Activated CD4-positive, CD25-positive, alpha-beta regulatory T cell treated with anti-CD3 and anti-CD28 coated beads, Interleukin-2, amount 50 U/mL, for 72 hours (primary cell): ENCODE measurements around the gene SH3PXD2A.
"Not testable (repeated sequence)": the region's sequence is repeated elsewhere in the genome, so short reads cannot be mapped to it uniquely, and the experiment has no call there.

ENCODE experiments used
- DNase-seq: peaks from one replicate; pipeline ENCODE4 v3.0.0; 2021

The SH3PXD2A gene

DNA sequence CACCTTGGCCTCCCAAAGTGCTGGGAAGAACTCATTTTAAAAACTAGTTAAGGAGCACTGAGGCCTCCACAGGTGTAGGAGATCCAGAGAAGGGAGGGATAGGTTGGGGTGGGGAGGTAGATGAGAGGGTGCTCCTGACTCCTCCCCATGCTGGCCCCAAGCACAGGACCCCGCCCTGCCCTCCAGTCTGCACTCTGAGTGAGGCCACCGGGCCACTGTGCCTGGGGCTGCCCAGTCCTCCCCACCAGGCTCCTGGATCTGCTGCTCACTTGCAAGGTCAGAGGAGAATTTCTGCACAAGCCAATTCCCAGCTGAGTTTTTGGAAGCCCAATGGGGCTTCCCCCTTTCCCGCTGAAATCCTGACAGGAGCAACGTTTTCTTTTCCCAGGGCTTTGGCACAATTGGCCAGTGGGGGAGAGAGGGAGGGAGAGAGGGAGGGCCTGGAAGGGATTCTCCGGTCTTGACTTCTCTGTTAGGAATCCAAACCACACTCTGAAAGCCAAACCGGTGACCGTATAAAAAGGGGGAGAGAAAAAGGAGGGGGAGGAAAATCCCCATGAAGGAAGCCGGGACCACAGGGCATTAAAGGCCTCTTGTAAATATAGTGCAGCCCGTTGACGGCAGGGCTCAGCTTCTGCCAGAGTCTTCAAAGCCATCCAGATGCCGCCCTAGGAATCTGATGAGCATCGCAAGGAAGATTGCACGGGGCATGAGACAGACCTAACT lies 116.2 kb downstream of the SH3PXD2A start:
- no peak for DNase-seq

- DNase-seq = no peak
These were observed 117.5 kb downstream of the SH3PXD2A start for GRCh38 chr10:103737735-103738367.

- no peak for DNase-seq
These were observed 118.6 kb downstream of the SH3PXD2A start for GRCh38 chr10:103736763-103737162.

DNA sequence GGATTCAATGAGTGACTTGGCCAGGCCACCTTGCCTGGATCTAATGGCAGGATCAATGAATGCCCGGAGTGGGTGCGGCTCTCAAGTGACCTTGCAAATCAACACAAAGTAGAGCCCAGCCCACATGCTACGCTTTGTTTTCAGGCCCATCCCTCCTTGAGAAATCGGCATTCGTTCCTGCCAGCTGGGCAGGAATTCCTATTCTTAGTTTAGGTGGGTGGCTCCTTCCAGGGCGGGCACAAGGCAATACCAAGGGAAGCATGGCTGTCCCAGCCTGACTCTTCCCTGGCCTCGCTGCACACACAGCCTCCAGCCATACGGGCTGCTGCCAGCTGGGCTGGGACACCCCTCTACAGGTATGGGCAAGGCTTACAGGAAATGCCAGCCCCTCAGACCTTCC lies 119.3 kb downstream of the SH3PXD2A start:
- no peak for DNase-seq

DNA sequence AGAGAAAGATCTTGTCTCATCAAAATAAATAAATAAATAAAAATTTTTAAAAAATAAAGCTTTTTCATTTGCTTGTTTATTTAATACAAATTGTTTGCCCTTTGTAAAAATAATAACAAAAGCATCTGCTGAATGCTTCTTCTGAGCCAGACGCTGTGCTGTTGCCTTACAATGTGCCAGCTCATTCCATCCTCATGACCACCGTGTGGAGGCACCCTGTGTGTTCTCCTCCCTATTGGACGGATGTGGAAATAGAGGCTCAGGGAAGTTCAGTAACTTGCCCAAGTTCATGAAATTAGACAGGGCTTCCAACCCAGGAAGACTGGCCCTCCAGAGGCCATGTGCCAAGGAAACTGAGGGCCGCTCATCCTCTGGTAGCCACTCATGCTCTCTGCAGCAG lies 120.6 kb downstream of the SH3PXD2A start:
- DNase-seq = no peak

GRCh38 chr10:103733045-103733419 lies 122.3 kb downstream of the SH3PXD2A start:
- DNase-seq = no peak

DNA sequence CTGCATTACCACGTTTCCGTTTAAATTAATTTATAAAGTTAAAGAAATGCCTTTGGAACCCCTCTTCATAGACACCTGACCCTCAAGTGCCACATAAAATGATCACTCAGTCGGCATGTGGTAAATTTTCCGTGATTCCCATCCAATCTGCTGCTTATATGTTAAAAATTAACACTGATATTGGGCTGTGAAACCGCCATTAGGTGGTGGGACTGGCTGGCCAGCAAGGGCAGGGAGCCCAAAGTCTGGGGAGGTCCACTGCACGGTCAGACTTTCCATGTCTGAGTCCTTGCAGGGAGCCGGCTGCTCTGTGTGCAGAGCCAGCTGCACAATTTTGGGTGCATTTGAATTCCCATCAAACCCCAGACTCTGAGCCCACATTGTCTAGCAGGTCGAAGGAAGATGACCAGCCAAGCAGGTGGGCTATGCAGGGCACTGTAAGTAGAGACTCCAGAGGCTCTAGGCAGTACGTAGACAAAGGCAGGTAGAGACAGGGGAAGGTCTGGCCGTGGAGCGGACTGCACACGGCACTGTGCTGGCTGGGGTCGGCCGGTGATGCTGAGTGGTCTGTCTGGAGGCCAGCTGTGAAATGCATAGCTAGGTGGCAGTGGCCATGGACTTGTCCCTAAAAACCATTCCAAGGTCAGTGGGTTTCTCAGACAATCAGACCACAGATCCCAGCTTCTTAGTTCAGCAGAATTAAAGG lies 122.9 kb downstream of the SH3PXD2A start:
- no peak for DNase-seq

DNA sequence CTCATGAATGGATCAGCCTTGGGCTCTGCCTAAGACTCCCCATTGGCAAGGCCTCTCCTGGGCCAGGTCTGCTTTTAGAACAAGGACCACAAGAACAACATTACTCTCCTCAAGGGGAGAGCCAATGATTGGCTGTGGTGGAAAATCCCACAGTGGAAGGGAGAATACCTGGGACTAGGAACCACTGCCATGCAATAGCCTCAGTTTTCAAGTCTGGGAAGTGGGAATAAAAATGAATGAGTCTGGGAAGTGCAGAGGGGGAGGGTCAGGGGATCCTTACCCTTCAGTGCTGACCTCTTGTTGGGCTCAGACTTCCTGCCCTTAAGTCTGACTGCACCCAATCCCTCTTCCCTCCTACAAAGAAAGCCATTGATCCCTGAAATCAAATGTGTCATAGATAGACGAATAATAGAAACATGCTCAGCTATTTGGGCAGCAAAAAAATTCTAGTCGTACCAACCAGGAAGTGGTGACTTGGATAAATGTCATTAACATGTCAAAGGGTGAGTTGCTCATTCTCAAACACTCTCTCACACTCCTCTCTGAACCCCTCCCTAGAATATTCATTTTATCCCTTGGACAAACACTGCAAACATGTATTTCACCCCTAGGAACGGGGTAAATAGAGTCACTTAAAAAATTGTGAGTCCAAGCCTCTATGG lies 123.6 kb downstream of the SH3PXD2A start:
- no peak for DNase-seq

DNA sequence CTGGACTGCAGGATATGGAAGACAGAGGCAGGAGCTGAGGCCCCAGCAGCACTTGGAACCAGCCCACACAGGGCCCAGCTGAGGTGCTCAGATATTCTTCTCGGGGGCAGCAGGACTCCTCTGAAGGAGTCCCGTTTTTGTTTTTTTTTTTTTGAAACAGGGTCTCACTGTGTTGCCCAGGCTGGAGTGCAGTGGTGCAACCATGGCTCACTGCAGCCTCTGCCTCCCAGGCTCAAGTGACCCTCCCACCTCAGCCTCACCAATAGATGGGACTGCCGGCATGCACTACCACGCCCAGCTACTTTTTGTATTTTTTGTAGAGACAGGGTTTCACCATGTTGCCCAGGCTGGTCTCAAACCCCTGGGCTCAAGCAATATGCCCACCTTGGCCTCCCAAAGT lies 124.3 kb downstream of the SH3PXD2A start:
- DNase-seq = not testable (repeated sequence)

GRCh38 chr10:103729851-103730250 lies 125.5 kb downstream of the SH3PXD2A start:
- DNase-seq = no peak

- no peak for DNase-seq
These were observed 127.2 kb downstream of the SH3PXD2A start for GRCh38 chr10:103727991-103728689.

GRCh38 chr10:103727546-103727963 lies 127.8 kb downstream of the SH3PXD2A start:
- DNase-seq = no peak

DNA sequence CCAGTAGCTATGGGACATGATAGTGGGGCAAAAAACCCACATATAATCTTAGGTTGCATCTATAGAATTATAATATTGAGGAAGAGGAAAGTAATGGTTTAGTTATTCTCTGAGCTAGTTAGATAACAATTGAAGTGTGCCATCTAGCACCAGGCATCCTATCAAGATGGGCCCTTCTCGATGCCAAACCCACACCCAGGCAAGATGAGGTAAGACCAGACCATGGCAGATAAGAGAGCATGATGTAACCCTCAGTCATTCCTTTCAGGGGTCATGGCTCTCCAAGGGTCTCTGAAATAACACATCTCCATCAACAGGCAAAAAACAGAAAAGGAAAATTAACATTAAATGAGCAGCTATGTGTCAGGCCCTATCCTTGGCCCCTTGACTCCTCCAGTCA lies 128.7 kb downstream of the SH3PXD2A start:
- no peak for DNase-seq

DNA sequence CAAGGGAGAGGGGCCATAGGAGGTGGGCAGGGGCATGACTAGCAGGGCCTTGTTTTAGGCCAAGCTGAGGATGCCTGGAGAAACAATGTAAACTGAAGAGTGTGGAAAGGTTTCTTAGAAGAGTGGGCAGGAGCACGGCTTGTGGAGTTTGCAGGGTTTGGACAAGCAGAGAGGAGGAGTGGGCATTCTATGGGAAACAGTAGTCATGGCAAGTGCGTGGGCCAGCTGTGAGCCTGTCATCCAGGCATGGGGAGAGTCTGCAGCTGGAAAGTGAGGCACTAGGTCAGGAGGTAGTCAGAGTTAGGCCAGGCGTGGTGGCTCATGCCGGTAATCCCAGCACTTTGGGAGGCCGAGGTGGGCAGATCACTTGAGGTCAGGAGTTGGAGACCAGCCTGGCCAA lies 130.1 kb downstream of the SH3PXD2A start:
- no peak for DNase-seq

DNA sequence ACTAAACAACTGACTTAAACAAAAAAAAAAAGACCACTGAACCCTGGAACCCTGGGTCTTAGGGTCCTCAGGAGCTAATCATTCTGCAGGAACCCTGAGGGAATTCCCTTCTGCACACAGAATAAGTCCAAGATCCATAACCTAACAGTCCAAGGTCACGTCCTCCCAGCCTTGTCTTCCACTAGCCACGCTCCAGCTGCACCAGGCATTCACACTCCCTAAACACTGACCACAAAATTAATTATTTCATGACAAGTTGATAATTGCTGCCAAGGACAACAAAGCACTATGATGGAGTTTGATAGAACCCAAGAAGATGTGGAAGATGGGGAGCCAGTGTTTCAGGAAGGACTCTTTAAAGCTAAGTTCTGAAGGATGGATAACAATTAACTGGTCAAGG lies 130.6 kb downstream of the SH3PXD2A start:
- DNase-seq = no peak

DNA sequence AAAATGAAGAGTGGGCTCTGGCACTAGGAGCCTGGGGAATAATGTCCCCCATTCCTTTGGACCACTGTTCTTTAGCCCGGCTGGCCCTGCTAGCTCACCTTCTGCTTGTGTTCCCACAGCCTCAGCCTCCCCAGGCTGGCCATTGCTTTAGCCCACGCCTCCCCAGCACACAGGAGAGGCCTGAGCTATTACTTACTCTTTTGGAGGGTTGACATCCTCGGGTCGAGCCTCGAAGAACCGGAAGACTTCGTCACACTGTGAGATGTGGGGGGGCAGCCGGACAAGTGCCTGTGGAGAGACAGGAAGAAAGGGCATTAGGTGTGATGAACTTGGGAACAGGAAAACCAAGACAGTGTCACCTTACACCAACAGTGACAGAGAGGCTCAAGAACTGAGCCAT lies 131.3 kb downstream of the SH3PXD2A start:
- DNase-seq = no peak

- no peak for DNase-seq
These were observed 131.8 kb downstream of the SH3PXD2A start for GRCh38 chr10:103723557-103723956.

GRCh38 chr10:103722632-103723031 lies 132.7 kb downstream of the SH3PXD2A start:
- no peak for DNase-seq

DNA sequence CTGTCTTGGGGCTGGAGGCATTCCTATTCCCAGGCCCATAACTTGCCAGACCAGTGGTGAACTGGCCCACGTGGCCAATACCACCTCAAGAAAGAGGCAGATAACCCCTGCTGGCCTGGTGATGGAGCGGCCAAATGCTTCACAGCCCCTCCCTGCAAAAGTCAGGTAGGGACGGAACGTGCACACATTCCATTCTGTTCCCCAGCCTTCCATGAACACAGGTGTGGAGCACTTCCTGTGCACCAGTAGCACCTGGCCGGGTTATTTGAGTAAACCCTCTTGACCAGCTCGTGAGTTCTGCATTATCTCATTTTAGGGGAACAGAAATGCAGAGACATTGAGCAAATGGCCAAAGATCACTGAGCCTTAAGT lies 134.4 kb downstream of the SH3PXD2A start:
- no peak for DNase-seq

- DNase-seq = no peak
These were observed 134.9 kb downstream of the SH3PXD2A start for GRCh38 chr10:103720328-103720963.

GRCh38 chr10:103719036-103719435 lies 136.3 kb downstream of the SH3PXD2A start:
- no peak for DNase-seq

DNA sequence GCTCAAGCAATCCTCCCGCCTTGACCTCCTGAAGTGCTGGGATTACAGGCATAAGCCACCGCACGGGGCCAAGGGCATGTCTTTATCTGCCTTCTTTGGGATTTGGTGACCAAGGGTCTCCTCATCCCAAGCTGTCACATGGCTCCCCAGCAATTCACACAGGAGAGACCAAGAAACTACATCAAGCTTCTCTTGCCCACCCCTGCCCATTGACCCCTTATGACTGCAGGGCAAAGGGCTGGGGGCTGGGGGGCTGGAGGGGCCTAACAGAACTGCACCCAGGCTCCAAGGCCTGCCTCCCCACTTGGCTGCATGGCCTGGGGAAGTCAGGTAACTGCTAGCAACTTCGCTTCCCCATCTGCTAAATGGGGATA lies 137.1 kb downstream of the SH3PXD2A start:
- DNase-seq = no peak
